ENCODE results near the gene TUBA1C.

The TUBA1C gene

DNA sequence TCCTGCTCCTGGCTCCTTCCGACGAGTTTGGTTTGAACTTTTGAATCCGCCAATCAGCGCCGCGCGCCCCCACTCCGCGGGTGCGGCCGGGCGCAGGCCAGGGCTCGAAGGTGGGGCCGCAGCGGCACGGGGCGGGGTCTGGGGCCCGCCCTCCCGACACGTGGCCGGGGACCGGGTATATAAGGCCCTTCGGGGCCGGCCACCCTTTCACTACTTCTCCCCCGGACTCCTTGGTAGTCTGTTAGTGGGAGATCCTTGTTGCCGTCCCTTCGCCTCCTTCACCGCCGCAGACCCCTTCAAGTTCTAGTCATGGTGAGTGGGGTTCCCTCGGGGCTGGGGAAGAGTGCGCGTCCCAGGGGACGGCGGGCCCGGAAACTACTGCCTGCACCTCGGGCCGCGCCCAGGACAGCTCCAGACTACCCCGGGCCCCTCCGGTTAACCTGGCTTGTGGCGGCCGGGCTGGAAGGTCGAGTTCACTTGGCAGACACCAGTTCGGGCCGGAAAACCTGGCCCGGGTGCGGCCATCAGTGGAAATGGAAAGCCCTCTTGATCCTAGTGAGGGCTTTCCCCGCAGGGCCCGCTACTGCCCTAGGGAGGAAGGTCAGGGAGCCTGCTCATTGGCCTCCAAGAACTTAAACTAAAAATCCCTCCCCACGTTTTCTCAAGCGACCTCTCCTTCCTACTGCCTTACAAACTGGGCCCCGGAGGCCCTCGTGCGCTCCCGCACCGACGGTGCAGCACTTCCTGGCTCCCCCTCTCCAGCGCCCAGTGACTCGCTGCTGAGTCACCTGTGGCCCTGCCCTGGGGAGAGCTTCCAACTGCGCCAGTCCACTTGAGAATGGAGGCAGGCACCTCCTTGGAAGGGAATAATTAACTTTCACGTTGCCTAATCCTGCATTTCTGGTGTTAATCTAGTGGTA, at the start of gene TUBA1C:
TUBA1C (plus strand) TSS at position 210 of the 920 bp plus-strand sequence; CDS start at position 310, 100 bp downstream.
- in situ Hi-C loops (cut with MboI; ENCODE audit: low pct_unique_long_range_greater_than_20kb, low sequenced_read_pairs) = no loop called here
- DNase-seq = peak; percentile 97

DNA sequence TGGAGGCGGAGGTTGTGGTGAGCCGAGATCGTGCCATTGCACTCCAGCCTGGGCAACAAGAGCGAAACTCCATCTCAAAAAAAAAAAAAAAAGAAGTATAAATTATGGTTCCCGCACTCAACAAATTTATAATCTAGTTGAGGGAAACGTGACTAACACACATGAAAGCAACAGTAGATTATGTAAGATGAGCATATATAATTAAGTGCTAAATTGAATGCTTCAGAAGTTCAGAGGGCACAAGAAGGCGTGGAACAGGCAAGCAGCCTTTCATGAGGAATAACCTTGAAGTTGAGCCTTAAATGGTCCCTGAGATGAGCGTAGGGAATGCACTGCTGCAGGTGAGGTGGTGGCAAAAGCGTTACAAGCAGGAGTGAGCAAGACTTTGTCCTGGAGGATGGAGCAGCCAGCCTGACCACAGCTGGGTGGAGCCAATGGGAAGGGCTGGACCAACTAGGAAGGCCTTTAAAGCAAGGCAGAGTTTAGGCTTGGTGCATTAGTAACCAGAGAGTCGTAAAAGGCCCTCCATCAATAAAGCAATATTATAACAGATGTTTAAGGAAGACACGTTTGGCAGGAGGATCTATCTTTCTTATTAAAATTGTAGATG, 45.4 kb upstream of the TUBA1C start:
- DNase-seq = no peak
- in situ Hi-C loops (cut with MboI; ENCODE audit: low pct_unique_long_range_greater_than_20kb, low sequenced_read_pairs) = no loop called here

GRCh38 chr12:49220972-49221371, 43.9 kb upstream of the TUBA1C start:
- in situ Hi-C loops (cut with MboI; ENCODE audit: low pct_unique_long_range_greater_than_20kb, low sequenced_read_pairs) = no loop called here
- peak; percentile 38 for DNase-seq

- no peak for DNase-seq
- in situ Hi-C loops (cut with MboI; ENCODE audit: low pct_unique_long_range_greater_than_20kb, low sequenced_read_pairs) = no loop called here
These were observed 41.8 kb upstream of the TUBA1C start for GRCh38 chr12:49223122-49223521.

DNA sequence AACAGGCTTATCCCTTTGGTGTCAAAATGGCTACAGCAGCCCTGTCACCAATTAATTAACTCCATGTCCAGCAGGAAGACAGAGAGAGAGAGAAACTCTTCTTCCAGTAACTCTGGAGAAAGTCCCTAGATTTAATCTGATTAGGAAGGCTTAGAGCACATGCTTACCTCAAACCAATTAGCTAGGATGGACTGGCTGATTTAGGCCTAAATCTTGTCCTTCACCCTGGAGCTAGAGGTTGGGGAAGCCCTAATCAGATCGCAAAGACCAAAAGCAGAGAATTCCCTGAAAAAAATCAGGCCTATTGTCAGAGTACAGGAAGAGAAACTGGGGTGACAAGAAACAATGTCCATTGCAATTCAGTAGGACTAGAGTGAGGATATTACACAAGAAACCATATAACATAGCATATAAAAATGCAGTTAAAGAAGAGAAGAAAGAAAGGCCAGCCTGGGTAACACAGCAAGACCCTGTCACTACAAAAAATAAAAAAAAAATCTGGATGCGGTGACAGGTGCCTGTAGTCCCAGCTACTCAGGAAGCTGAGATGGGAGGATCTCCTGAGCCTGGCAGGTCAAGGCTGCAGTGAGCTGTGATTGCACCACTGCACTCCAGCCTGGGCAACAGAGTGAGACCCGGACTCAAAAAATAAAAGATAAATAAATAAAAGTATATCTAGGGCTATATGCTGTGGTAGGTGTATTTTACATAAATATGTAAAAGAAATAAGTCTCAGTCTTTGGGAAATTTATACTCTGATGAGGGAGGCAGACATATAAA, 41.1 kb upstream of the TUBA1C start:
- in situ Hi-C loops (cut with MboI; ENCODE audit: low pct_unique_long_range_greater_than_20kb, low sequenced_read_pairs) = no loop called here
- DNase-seq = no peak

- no peak for DNase-seq
- in situ Hi-C loops (cut with MboI; ENCODE audit: low pct_unique_long_range_greater_than_20kb, low sequenced_read_pairs) = no loop called here
These were observed 39.2 kb upstream of the TUBA1C start for GRCh38 chr12:49225576-49226166.

DNA sequence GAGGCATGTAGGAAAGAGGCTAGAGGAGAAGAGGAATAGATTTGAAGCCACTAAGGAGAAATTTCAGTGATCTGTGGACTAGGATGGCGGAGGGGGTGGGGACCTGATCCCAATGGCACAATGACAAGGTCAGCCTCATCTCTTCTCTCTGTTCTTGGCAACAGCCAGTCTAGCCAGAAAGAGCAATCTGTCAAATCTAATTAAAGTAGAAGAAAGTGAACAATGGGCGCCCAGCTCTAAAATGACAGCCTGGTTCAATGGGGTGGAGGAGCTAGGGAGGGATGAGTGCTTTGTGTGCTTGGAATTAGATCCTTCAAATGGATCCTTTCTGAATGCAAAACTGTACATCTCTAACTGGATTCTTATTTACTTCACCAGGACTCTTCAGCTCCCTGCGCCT, 37.2 kb upstream of the TUBA1C start:
- in situ Hi-C loops (cut with MboI; ENCODE audit: low pct_unique_long_range_greater_than_20kb, low sequenced_read_pairs) = no loop called here
- DNase-seq = no peak

DNA sequence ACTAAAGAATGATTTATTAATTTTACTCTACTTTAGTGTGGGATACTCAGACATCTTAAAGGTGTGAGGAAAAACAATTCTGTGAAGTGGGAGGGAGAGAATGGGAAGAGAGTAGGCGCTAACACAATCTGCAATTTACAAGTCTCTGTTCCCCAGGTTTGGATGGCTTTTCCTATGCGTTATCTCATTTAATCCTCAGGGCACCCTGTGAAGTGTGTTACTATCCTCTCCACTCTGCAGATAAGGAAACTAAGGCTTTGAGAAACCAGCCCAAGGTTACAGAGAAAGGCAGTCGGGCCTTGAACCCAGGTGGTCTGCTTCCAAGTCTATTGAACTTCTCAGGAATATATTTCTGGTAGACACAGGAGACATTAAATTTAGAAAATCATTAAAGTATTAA, 36.2 kb upstream of the TUBA1C start:
- in situ Hi-C loops (cut with MboI; ENCODE audit: low pct_unique_long_range_greater_than_20kb, low sequenced_read_pairs) = no loop called here

GRCh38 chr12:49230176-49230804, 34.6 kb upstream of the TUBA1C start:
- in situ Hi-C loops (cut with MboI; ENCODE audit: low pct_unique_long_range_greater_than_20kb, low sequenced_read_pairs) = no loop called here
- no peak for DNase-seq

More for the DNA sequence above, 36.2 kb upstream of the TUBA1C start:
- DNase-seq = no peak

DNA sequence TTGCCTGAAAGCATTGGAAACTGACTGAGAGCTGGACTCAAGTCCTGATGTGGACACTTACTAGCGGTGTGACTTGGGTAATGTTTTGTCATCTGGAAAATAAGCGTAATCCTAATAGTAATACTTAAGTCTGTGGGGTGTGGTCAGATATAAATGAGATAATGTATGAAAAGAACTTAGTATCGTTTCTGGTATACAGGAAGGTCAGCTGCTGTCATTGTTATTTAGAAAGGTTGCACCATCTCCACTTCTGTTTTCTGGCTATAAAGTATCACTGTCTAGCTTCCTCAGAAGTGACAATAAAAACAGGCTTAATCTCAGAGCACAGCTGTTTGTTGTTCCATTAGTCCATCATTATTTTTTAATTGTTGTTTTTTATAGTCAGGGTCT, 34.1 kb upstream of the TUBA1C start:
- in situ Hi-C loops (cut with MboI; ENCODE audit: low pct_unique_long_range_greater_than_20kb, low sequenced_read_pairs) = no loop called here
- DNase-seq = peak; percentile 31

DNA sequence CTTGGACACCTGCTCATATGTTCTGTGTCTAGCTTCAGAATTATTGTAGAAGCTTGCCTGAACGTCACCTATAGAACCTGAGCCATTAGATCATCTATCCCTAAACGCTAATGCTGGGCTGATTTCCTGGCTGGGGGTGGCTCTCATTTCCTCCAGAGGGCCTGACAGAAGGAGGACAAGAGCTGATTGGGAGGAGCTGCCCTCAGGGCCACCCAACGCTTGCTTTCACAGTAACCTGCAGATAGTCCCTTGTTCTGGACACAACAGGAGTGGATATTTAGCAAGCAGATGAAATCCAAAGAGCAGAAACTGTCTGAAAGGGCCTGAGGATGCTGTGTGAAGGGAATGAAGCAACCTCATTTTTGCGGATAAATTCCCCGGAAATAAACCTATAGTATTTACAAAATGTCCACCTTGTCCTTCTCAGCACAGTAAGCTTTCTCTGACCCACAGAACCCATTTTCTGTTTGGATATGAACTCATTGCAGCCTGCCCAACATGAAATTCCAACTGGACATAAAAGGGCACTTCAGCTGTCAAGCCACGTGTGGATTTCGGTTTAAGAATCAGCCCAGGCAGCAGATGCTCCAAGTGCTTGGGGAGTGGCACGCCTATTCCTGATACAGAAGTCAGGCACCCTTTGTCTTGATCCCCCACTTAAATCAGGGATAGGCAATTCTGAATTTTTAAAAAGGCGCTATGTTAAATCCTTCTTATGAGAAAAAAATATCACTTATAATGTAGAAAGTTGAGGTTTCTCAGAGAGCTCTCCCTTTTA, 32.8 kb upstream of the TUBA1C start:
- in situ Hi-C loops (cut with MboI; ENCODE audit: low pct_unique_long_range_greater_than_20kb, low sequenced_read_pairs) = no loop called here
- no peak for DNase-seq

GRCh38 chr12:49232940-49233841, 31.7 kb upstream of the TUBA1C start:
- in situ Hi-C loops (cut with MboI; ENCODE audit: low pct_unique_long_range_greater_than_20kb, low sequenced_read_pairs) = no loop called here
- DNase-seq = peak; percentile 38

- DNase-seq = peak; percentile 91
- in situ Hi-C loops (cut with MboI; ENCODE audit: low pct_unique_long_range_greater_than_20kb, low sequenced_read_pairs) = no loop called here
These were observed 30.9 kb upstream of the TUBA1C start for GRCh38 chr12:49233842-49234526.

DNA sequence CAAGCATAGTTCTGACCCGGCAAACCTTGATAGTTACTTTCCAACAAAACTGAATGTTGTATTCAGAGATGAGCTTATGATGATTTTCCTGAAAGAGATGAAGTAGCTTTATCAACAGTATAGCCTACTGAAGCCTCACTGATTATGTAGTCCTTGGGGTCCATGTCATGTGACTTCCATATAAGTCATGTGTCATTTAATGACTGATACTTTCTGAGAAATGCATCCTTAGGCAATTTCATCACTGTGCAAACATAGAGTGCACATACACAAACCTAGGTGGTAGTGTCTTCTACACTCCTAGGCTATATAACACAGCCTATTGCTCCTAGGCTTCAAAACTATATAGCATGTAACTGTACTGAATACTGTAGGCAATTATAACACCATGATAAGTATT, 28.5 kb upstream of the TUBA1C start:
- no peak for DNase-seq
- in situ Hi-C loops (cut with MboI; ENCODE audit: low pct_unique_long_range_greater_than_20kb, low sequenced_read_pairs) = no loop called here

DNA sequence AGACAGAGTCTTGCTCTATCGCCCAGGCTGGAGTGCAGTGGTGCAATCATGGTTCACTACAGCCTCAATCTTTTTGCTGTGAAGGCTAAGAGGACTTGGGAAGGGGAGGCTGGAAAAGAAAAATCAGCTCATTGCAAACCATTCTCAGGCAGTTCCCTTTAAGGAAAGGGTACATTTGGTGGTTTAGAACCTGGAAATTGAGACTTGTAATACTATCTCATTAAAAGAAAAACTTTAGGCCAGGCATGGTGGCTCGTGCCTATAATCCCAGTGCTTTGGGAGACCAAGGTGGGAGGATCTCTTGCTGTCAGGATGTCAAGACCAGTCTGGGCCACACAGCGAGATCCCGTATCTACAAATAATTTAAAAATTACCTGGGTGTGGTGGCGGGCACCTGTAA, 21.3 kb upstream of the TUBA1C start:
- in situ Hi-C loops (cut with MboI; ENCODE audit: low pct_unique_long_range_greater_than_20kb, low sequenced_read_pairs) = no loop called here
- DNase-seq = no peak

GRCh38 chr12:49244176-49244575, 20.7 kb upstream of the TUBA1C start:
- in situ Hi-C loops (cut with MboI; ENCODE audit: low pct_unique_long_range_greater_than_20kb, low sequenced_read_pairs) = no loop called here
- peak; percentile 45 for DNase-seq

DNA sequence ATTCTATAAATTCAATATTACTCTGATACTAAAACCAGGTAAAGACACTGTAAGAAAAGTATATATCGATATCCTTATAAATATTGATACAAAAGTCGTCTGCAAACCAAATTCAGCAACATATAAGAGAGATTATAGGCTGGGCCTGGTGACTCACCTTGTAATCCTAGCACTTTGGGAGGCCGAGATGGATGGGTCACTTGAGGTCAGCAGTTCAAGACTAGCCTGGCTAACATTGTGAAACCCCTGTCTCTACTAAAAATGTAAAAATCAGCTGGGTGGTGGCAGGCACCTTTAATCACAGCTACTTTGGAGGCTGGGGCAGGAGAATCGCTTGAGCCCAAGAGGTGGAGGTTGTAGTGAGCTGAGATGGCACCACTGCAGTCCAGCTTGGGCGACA, 13.5 kb upstream of the TUBA1C start:
- in situ Hi-C loops (cut with MboI; ENCODE audit: low pct_unique_long_range_greater_than_20kb, low sequenced_read_pairs) = no loop called here
- DNase-seq = no peak

Measured in KBM-7 (cell line).